Osteocyte (in vitro differentiated cells): ENCODE measurements around the gene ZBTB2. TPM values are rescaled to one million over a fixed set of nuclear protein-coding genes. Genes with fewer than 3 reads are reported as not detected.

ENCODE experiments used
- DNase-seq: peaks from one replicate; pipeline ENCODE4 v3.0.0; 2021; ENCODE audit warnings: mixed read lengths; ENCODE audit not compliant: unreplicated experiment; ENCODE audit errors: extremely low spot score
- H3K27ac Mint-ChIP-seq: one replicate; pipeline ENCODE4 v1.8.0; 2021; ENCODE audit warnings: mild to moderate bottlenecking, mixed read lengths; ENCODE audit not compliant: unreplicated experiment
- H3K27me3 Mint-ChIP-seq: one replicate; pipeline ENCODE4 v1.8.0; 2021; ENCODE audit warnings: mixed read lengths; ENCODE audit not compliant: unreplicated experiment
- H3K36me3 Mint-ChIP-seq: one replicate; pipeline ENCODE4 v1.8.0; 2021; ENCODE audit warnings: mixed read lengths; ENCODE audit not compliant: unreplicated experiment
- H3K4me1 Mint-ChIP-seq: one replicate; pipeline ENCODE4 v1.8.0; 2021; ENCODE audit warnings: mixed read lengths; ENCODE audit not compliant: unreplicated experiment
- H3K4me3 Mint-ChIP-seq: one replicate; pipeline ENCODE4 v1.8.0; 2021; ENCODE audit warnings: mild to moderate bottlenecking, moderate library complexity, mixed read lengths; ENCODE audit not compliant: unreplicated experiment
- H3K9me3 Mint-ChIP-seq: one replicate; pipeline ENCODE4 v1.8.0; 2021; ENCODE audit warnings: mixed read lengths; ENCODE audit not compliant: unreplicated experiment
- total RNA-seq: library from RNA; stranded (reverse); gene quantifications from 2 replicates; pipeline ENCODE4 v1.2.1, GENCODE V29; 2021
- TF ChIP-seq, protein P1 (sequence below): fragments of 200-600 bp; sonication (generic); IDR thresholded peaks from 2 replicates; pipeline ENCODE4 v1.5.0; 2021; ENCODE audit warnings: antibody characterized with exemption, mild to moderate bottlenecking, moderate library complexity

The ZBTB2 gene
- total RNA-seq, 1 donor from 2014 or later, result 12.3 TPM

DNA sequence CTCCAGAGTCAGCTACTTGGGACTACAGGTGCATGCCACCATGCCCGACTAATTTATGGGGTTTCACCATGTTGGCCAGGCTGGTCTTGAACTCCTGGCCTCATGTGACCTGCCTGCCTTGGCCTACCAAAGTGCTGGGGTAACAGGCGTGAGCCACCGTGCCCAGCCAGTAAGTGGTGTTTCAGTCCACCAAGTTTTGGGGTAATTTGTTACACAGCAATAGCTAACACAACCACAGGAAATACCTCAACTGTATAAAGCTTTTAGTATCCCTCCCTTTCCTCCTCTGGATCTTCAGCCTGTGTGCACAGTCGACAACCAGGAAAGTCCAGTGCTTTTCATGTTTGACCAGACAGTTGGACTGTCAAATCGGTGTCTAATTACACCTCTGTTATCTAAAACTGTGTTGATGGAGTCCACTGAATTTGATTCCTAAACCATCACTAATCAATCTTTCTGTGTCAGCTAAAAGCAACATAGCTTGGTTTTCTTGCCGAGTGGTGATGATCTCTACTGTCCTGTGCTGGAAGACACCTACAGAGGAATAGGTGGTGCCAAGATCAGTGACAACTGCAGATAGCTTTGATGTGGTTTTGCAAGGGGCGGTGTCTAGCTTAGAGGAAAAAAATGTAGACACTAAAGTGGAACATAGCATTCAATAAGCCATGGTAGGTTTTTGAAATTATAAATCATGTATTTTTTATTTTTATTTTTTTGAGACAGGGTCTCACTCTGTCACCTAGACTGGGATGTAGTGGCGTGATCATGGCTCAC lies 22.2 kb upstream of the ZBTB2 start:
- Mint-ChIP-seq H3K27me3 (no peaks in the 10 kb centered on the region), H3K4me3 (no peak overlapping the region), H3K36me3 (peaks cover 65% of the 10 kb centered on the region), H3K27ac (no peak overlapping the region), H3K4me1 (no peaks in the 10 kb centered on the region), H3K9me3 (peaks cover 4% of the 10 kb centered on the region)
- TF ChIP-seq, protein P1, sequence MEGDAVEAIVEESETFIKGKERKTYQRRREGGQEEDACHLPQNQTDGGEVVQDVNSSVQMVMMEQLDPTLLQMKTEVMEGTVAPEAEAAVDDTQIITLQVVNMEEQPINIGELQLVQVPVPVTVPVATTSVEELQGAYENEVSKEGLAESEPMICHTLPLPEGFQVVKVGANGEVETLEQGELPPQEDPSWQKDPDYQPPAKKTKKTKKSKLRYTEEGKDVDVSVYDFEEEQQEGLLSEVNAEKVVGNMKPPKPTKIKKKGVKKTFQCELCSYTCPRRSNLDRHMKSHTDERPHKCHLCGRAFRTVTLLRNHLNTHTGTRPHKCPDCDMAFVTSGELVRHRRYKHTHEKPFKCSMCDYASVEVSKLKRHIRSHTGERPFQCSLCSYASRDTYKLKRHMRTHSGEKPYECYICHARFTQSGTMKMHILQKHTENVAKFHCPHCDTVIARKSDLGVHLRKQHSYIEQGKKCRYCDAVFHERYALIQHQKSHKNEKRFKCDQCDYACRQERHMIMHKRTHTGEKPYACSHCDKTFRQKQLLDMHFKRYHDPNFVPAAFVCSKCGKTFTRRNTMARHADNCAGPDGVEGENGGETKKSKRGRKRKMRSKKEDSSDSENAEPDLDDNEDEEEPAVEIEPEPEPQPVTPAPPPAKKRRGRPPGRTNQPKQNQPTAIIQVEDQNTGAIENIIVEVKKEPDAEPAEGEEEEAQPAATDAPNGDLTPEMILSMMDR, result no peak
- DNase-seq, result no peak

DNA sequence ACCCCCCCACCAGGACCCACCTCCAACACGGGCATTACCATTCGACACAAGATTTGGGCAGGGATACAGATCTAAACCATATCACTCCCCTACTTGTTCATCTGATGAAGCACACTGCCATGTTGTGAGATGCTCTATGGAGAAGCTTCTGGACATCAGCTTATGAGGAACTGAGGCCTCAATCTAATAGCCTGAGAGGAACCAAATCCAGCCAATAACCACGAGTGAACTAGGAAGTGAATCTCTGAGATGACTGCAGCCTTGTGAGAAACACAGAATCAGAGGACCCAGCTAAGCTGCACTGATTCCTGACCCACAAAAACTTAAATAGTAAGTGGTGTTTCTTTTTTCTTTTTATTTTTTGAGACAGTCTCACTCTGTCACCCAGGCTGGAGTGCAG lies 21.6 kb upstream of the ZBTB2 start:
- H3K27ac Mint-ChIP-seq, result no peak overlapping the region
- H3K4me3 Mint-ChIP-seq, result no peak overlapping the region
- H3K27me3 Mint-ChIP-seq, result no peaks in the 10 kb centered on the region
- no peaks in the 10 kb centered on the region for H3K4me1 Mint-ChIP-seq
- TF ChIP-seq, protein P1, result no peak
- no peak for DNase-seq
- H3K9me3 Mint-ChIP-seq, result peaks cover 4% of the 10 kb centered on the region
- H3K36me3 Mint-ChIP-seq, result peaks cover 65% of the 10 kb centered on the region

DNA sequence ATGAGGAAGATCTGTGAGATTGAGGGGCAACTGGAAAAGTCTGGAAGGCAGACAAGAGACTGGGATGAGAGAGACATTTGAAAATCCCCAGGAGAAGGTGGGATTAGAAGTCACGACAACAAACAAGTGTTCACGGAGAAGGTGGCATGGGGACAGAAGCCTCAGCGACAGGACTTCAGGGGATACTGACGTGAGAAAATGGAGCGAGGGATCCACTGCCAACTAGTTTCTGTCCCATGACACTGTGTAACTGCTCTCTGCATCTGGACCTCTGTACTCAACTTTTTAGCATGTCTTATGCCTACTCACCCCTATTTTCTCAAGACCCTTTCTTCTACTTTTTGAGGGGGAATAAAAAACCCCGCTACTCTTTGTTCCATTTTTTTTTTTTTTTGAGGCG lies 18.3 kb upstream of the ZBTB2 start:
- H3K9me3 Mint-ChIP-seq, result peaks cover 4% of the 10 kb centered on the region
- peaks cover 4% of the 10 kb centered on the region for H3K4me1 Mint-ChIP-seq
- TF ChIP-seq, protein P1, result no peak
- peak overlapping the region; percentile 1 for H3K27ac Mint-ChIP-seq
- H3K4me3 Mint-ChIP-seq, result no peak overlapping the region
- DNase-seq, result no peak
- H3K36me3 Mint-ChIP-seq, result peaks cover 52% of the 10 kb centered on the region
- no peaks in the 10 kb centered on the region for H3K27me3 Mint-ChIP-seq

DNA sequence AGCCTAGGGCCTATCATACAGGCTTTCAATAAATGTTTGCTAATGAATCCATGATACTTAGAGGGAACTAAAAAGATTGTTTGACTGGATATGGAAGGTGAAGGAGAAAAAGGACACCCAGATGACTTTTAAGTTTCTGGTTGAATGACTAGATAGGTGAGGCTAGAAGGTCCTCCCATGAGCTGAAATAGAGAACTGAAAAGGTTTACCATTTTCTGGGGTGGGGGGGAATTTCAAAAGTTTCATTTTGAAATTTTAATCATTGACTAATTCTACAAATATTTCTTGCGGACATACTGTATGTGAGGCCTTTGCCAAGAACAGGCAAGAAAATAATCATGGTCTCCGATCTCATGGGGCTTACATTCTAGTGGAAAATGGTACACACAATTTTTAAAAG lies 17.9 kb upstream of the ZBTB2 start:
- H3K4me3 Mint-ChIP-seq, result no peak overlapping the region
- peaks cover 2% of the 10 kb centered on the region for H3K9me3 Mint-ChIP-seq
- peaks cover 4% of the 10 kb centered on the region for H3K4me1 Mint-ChIP-seq
- peak overlapping the region; percentile 1 for H3K27ac Mint-ChIP-seq
- H3K27me3 Mint-ChIP-seq, result no peaks in the 10 kb centered on the region
- TF ChIP-seq, protein P1, result no peak
- DNase-seq, result no peak
- H3K36me3 Mint-ChIP-seq, result peaks cover 51% of the 10 kb centered on the region

DNA sequence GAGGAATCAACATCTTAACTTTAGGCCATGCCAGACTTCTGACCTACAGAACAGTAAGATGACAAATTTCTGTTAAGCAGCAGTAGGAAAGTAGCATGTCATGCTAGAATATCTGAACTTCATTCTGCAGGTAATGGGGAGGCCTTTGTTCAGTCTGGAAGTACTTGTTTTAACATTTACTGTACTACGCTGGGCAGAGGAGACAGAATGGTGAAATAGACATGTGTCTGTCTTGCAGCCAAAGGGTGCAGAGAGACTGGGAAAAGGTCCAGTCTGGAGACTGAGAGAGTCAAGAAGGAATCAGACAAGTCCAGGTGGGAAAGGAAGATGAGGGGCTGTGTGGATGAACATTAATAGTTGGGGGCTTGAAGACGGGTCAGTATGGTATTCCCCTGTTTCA lies 17.5 kb upstream of the ZBTB2 start:
- Mint-ChIP-seq H3K4me3 (no peak overlapping the region), H3K9me3 (no peaks in the 10 kb centered on the region), H3K27ac (no peak overlapping the region), H3K4me1 (peaks cover 4% of the 10 kb centered on the region), H3K36me3 (peaks cover 52% of the 10 kb centered on the region), H3K27me3 (no peaks in the 10 kb centered on the region)
- TF ChIP-seq, protein P1, result no peak
- no peak for DNase-seq
